Naive thymus-derived CD4-positive, alpha-beta T cell (primary cell): ENCODE results near the gene CEP126. TPM values are rescaled to one million over a fixed set of nuclear protein-coding genes. Genes with fewer than 3 reads are reported as not detected.

ENCODE experiments used
- ATAC-seq: fragments of 150-1000 bp; cut with Tn5 transposase; 2 replicates; pipeline ENCODE4 v1.10.0; 2021; ENCODE audit warnings: mild to moderate bottlenecking, moderate library complexity
- CTCF ChIA-PET: fragments of 350-600 bp; sonication (Branson Sonifier 250); formaldehyde crosslinking; loops from one replicate; lab custom pipeline; 2021; ENCODE audit warnings: antibody characterized with exemption; lab: Charles Lee
- POLR2A ChIA-PET: fragments of 350-600 bp; sonication (Branson Sonifier 250); formaldehyde crosslinking; loops from one replicate; lab custom pipeline; 2021; ENCODE audit warnings: antibody characterized with exemption, inconsistent platforms; lab: Charles Lee
- DNase-seq, 9 donors: peaks; one replicate each; pipeline versions ENCODE4 v3.0.0 to v3.0.0-alpha.2; 2020 to 2022; ENCODE audit warnings: mixed read lengths in 1 of 9
- H3K27ac ChIP-seq: one replicate; pipeline ENCODE4 v1.7.0; 2013; ENCODE audit warnings: mild to moderate bottlenecking, low read depth, low read length, moderate library complexity
- H3K27me3 ChIP-seq, 2 donors: one replicate each; pipeline ENCODE4 v1.7.0; 2013; ENCODE audit warnings: low read length in 2 of 2, mild to moderate bottlenecking in 2 of 2, moderate library complexity in 2 of 2; ENCODE audit not compliant: control insufficient read depth in 2 of 2, insufficient read depth in 2 of 2
- H3K36me3 ChIP-seq, 3 experiments: 1 replicate in 2 of 3; 2 replicates in 1 of 3; pipeline ENCODE4 v1.7.0; 2013; ENCODE audit warnings: low read length in 3 of 3, mild to moderate bottlenecking in 3 of 3, moderate library complexity in 1 of 3; ENCODE audit not compliant: insufficient read depth in 3 of 3, control insufficient read depth in 2 of 3
- H3K4me1 ChIP-seq, 2 donors: one replicate each; pipeline ENCODE4 v1.7.0; 2013; ENCODE audit warnings: low read length in 2 of 2, mild to moderate bottlenecking in 2 of 2, moderate library complexity in 1 of 2; ENCODE audit not compliant: control insufficient read depth in 2 of 2, insufficient read depth in 2 of 2
- H3K4me3 ChIP-seq: 2 replicates; pipeline ENCODE4 v1.7.0; 2013; ENCODE audit warnings: mild to moderate bottlenecking, low read length
- H3K9me3 ChIP-seq, 3 experiments: 1 replicate in 2 of 3; 2 replicates in 1 of 3; pipeline ENCODE4 v1.7.0; 2013; ENCODE audit warnings: low read length in 3 of 3; ENCODE audit not compliant: control insufficient read depth in 2 of 3
- H3K27ac Mint-ChIP-seq, 9 donors: one replicate each; pipeline ENCODE4 v1.8.0; 2020 to 2022; ENCODE audit warnings: mixed read lengths in 9 of 9, mild to moderate bottlenecking in 8 of 9, moderate library complexity in 5 of 9, inconsistent platforms in 2 of 9
- H3K27me3 Mint-ChIP-seq, 5 donors: one replicate each; pipeline ENCODE4 v1.8.0; 2021 to 2022; ENCODE audit warnings: mixed read lengths in 5 of 5, mild to moderate bottlenecking in 1 of 5
- H3K36me3 Mint-ChIP-seq, 5 donors: one replicate each; pipeline ENCODE4 v1.8.0; 2020 to 2022; ENCODE audit warnings: mixed read lengths in 5 of 5, mild to moderate bottlenecking in 3 of 5, inconsistent platforms in 1 of 5
- H3K4me1 Mint-ChIP-seq, 7 donors: one replicate each; pipeline ENCODE4 v1.8.0; 2020 to 2022; ENCODE audit warnings: mixed read lengths in 7 of 7, mild to moderate bottlenecking in 3 of 7, inconsistent platforms in 1 of 7
- H3K4me3 Mint-ChIP-seq, 10 donors: one replicate each; pipeline ENCODE4 v1.8.0; 2020 to 2022; ENCODE audit warnings: mild to moderate bottlenecking in 10 of 10, mixed read lengths in 10 of 10, moderate library complexity in 6 of 10, inconsistent platforms in 2 of 10
- H3K9me3 Mint-ChIP-seq, 11 donors: one replicate each; pipeline ENCODE4 v1.8.0; 2020 to 2022; ENCODE audit warnings: mixed read lengths in 11 of 11, mild to moderate bottlenecking in 4 of 11, inconsistent platforms in 1 of 11, moderate library complexity in 1 of 11
- intact Hi-C, 2 donors: fragments of 100-400 bp; cut with micrococcal nuclease; formaldehyde crosslinking; loops; one replicate each; pipeline ENCODE4 v1.15.1; 2023
- polyA plus RNA-seq, 2 donors: library from polyadenylated mRNA; unstranded; fragments of 300-500 nt; fragmentation: Illumina TruSeq; gene quantifications; one replicate each; pipeline ENCODE4 v1.2.3, GENCODE V29; 2021
- total RNA-seq, 6 experiments: library from RNA in 5 of 6; stranded (reverse) in 5 of 6; gene quantifications; 1 replicate in 5 of 6; 2 replicates in 1 of 6; pipeline ENCODE4 v1.2.3 and lab custom pipeline; 2021 to 2026

CEP126 gene
- total and polyA plus RNA-seq, 7 experiments from 2014 or later: 0.21 to 3.4 (median 1.8) TPM

GRCh38 chr11:101913656-101914055 lies 1.2 kb upstream of the CEP126 start:
- POLR2A ChIA-PET: no interaction called here

DNA sequence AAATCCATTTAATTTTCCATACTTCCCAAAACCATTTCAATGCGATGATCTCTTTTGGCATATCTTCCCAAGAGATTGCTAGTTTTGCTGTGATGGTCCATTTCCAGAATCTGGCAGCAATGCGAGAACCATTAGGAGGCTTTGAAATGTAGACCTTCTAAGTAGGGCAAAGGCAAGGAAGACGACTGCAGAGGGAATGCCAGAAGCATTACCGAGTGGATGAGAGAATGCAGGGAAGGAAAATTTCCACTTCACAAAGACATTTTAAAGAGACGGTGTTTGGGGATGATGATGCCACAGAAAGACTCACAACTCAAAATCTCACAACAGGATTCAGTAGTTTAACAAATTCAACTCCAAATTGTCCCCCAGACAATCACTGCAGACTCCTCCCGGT lies 471 bp upstream of the CEP126 start:
- ATAC-seq: no peak
- ChIA-PET POLR2A (no interaction called here), CTCF (interaction anchor here (0.9 to 1.2 kb wide), 2 partner anchors 53 to 94 kb away, joined by 4 to 5 read pairs; no protein-coding TSS in a partner anchor)
- H3K27ac ChIP-seq: peak overlapping the region; percentile 21
- intact Hi-C loops: loop anchor here (2.0 to 5.0 kb wide), 7 partner anchors 92 to 1194 kb away; partner anchors contain the start of genes YAP1 (in 2 of the 2), BIRC2 (in 1 of the 2), DYNC2H1 (in 1 of the 2) and TMEM123 (in 1 of the 2)
- Mint-ChIP-seq H3K4me1 (peaks cover 18 to 30% (median 26%) of the 10 kb centered on the region in 7 donors), H3K4me3 (peak overlapping the region; percentile 90 to 97 (median 94)), H3K36me3 (no peaks in the 10 kb centered on the region), H3K27ac (peak overlapping the region; percentile 23 to 95 (median 88)), H3K27me3 (peaks cover 0 to 6% (median 0%) of the 10 kb centered on the region in 5 donors), H3K9me3 (no peaks in the 10 kb centered on the region)
- peaks cover 10 to 13% of the 10 kb centered on the region in 2 donors for H3K4me1 ChIP-seq
- peak overlapping the region; percentile 78 for H3K4me3 ChIP-seq
- peak in 1 of 9 donors; percentile 2 for DNase-seq
- H3K27me3 ChIP-seq: no peaks in the 10 kb centered on the region
- H3K9me3 ChIP-seq: no peaks in the 10 kb centered on the region
- H3K36me3 ChIP-seq: no peaks in the 10 kb centered on the region

More at GRCh38 chr11:101913656-101914055, 1.2 kb upstream of the CEP126 start:
- no peak for ATAC-seq
- H3K4me1 ChIP-seq: peaks cover 10 to 13% of the 10 kb centered on the region in 2 donors
- peak overlapping the region in 6 of 10 donors; percentile 50 to 97 (median 94) for H3K4me3 Mint-ChIP-seq
- H3K4me3 ChIP-seq: no peak overlapping the region
- CTCF ChIA-PET: no interaction called here
- no peak for DNase-seq
- intact Hi-C loops: loop anchor here (2.0 to 5.0 kb wide), 7 partner anchors 93 to 1195 kb away; partner anchors contain the start of genes YAP1 (in 2 of the 2), BIRC2 (in 1 of the 2), DYNC2H1 (in 1 of the 2) and TMEM123 (in 1 of the 2)
- H3K36me3 Mint-ChIP-seq: no peaks in the 10 kb centered on the region
- H3K27ac ChIP-seq: no peak overlapping the region
- no peaks in the 10 kb centered on the region for H3K9me3 Mint-ChIP-seq
- H3K27me3 ChIP-seq: no peaks in the 10 kb centered on the region
- peak overlapping the region in 2 of 9 donors; percentile 28 to 81 for H3K27ac Mint-ChIP-seq
- H3K27me3 Mint-ChIP-seq: peaks cover 0 to 11% (median 5%) of the 10 kb centered on the region in 5 donors
- H3K36me3 ChIP-seq: no peaks in the 10 kb centered on the region
- no peaks in the 10 kb centered on the region for H3K9me3 ChIP-seq
- H3K4me1 Mint-ChIP-seq: peaks cover 16 to 30% (median 26%) of the 10 kb centered on the region in 7 donors

- Histone ChIP-seq H3K36me3 (no peaks in the 10 kb centered on the region), H3K27me3 (no peaks in the 10 kb centered on the region), H3K27ac (peak overlapping the region; percentile 68), H3K9me3 (no peaks in the 10 kb centered on the region), H3K4me3 (peak overlapping the region; percentile 78), H3K4me1 (peaks cover 10 to 13% of the 10 kb centered on the region in 2 donors)
- peak in 4 of 9 donors; percentile 1 to 7 (median 4) for DNase-seq
- H3K4me3 Mint-ChIP-seq: peak overlapping the region; percentile 90 to 97 (median 94)
- no peak for ATAC-seq
- intact Hi-C loops: loop anchor here (1.0 to 5.0 kb wide), 8 partner anchors 91 to 1193 kb away; partner anchors contain the start of genes DCUN1D5 (in 2 of the 2), DYNC2H1 (in 2 of the 2), YAP1 (in 2 of the 2) and TMEM123 (in 1 of the 2)
- H3K27ac Mint-ChIP-seq: peak overlapping the region; percentile 79 to 95 (median 89)
- peaks cover 18 to 30% (median 26%) of the 10 kb centered on the region in 7 donors for H3K4me1 Mint-ChIP-seq
- H3K9me3 Mint-ChIP-seq: no peaks in the 10 kb centered on the region
- CTCF ChIA-PET: no interaction called here
- H3K36me3 Mint-ChIP-seq: no peaks in the 10 kb centered on the region
- peaks cover 0 to 6% (median 0%) of the 10 kb centered on the region in 5 donors for H3K27me3 Mint-ChIP-seq
- POLR2A ChIA-PET: no interaction called here
Measured at GRCh38 chr11:101915791-101916291, 1.0 kb downstream of the CEP126 start.

DNA sequence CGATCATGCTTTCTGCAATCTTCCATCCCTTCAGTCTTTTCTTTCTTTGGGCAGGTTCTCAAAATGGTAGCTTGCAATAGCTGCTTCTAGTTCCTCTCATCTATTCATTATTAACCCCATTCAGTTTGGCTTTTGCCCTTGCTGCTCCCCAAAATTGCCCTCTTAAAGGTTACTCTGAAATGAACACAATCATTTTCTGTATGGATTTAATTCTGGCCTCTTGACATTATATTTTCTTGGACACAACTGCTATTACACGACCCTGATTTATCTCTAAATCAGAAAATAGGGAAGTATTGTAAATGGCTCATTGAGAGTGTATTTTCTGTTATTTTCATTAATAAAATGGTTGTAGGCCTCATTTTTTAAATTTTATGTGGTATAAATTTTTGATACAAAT lies 1.6 kb downstream of the CEP126 start, which contains the start of gene ANGPTL5:
ANGPTL5 (minus strand) TSS at position 101 of the 400 bp plus-strand sequence. CDS start 8,613 bp downstream, outside the sequence.
- Histone ChIP-seq H3K27ac (peak within 1 kb of the TSS; percentile 68), H3K4me1 (peaks cover 10 to 13% of the 10 kb centered on the region in 2 donors), H3K4me3 (peak within 1 kb of the TSS; percentile 78), H3K36me3 (no peaks in the 10 kb centered on the region), H3K27me3 (no peaks in the 10 kb centered on the region), H3K9me3 (no peaks in the 10 kb centered on the region)
- ChIA-PET POLR2A (no interaction called here), CTCF (no interaction called here)
- H3K9me3 Mint-ChIP-seq: no peaks in the 10 kb centered on the region
- no peaks in the 10 kb centered on the region for H3K36me3 Mint-ChIP-seq
- peak within 1 kb of the TSS; percentile 90 to 97 (median 94) for H3K4me3 Mint-ChIP-seq
- peaks cover 0 to 6% (median 0%) of the 10 kb centered on the region in 5 donors for H3K27me3 Mint-ChIP-seq
- DNase-seq: no peak
- no peak for ATAC-seq
- intact Hi-C loops: loop anchor here (5.0 kb wide), 2 partner anchors 1176 to 1191 kb away; partner anchors contain the start of genes DCUN1D5 (in 2 of the 2) and DYNC2H1 (in 1 of the 2)
- peaks cover 18 to 30% (median 26%) of the 10 kb centered on the region in 7 donors for H3K4me1 Mint-ChIP-seq
- H3K27ac Mint-ChIP-seq: peak within 1 kb of the TSS; percentile 79 to 95 (median 89)

DNA sequence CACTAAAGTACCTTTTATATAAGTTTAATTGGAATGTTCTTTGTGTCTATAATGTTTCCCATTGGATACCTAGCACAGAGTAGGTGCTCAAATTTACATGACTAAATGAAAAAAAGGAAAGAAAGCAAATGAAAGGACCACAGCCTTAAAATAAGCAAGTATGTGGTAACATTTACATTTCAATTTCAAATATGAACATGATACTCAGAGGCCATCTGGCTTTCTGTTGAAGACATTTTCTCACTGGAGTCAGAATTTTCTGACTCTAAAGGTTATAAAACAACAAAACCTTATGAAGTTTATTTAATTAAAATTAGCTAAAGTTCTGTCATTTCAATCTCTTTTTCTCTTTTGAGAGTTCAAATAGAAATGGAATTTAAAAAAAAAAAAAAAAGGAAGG lies 2.4 kb downstream of the CEP126 start:
- DNase-seq (no peak), ATAC-seq (no peak)
- Histone ChIP-seq H3K9me3 (no peaks in the 10 kb centered on the region), H3K27ac (no peak overlapping the region), H3K36me3 (no peaks in the 10 kb centered on the region), H3K4me3 (no peak overlapping the region), H3K4me1 (peaks cover 10 to 13% of the 10 kb centered on the region in 2 donors), H3K27me3 (no peaks in the 10 kb centered on the region)
- CTCF ChIA-PET: no interaction called here
- Mint-ChIP-seq H3K27ac (peak overlapping the region in 3 of 9 donors; percentile 5 to 9 (median 6)), H3K4me1 (peaks cover 18 to 30% (median 26%) of the 10 kb centered on the region in 7 donors), H3K9me3 (no peaks in the 10 kb centered on the region), H3K27me3 (peaks cover 0 to 2% (median 0%) of the 10 kb centered on the region in 5 donors), H3K36me3 (peaks cover 0 to under 1% (median 0%) of the 10 kb centered on the region in 5 donors), H3K4me3 (no peak overlapping the region)
- POLR2A ChIA-PET: no interaction called here
- intact Hi-C loops: loop anchor here (5.0 kb wide), 2 partner anchors 1175 to 1190 kb away; partner anchors contain the start of genes DCUN1D5 (in 2 of the 2) and DYNC2H1 (in 1 of the 2)

DNA sequence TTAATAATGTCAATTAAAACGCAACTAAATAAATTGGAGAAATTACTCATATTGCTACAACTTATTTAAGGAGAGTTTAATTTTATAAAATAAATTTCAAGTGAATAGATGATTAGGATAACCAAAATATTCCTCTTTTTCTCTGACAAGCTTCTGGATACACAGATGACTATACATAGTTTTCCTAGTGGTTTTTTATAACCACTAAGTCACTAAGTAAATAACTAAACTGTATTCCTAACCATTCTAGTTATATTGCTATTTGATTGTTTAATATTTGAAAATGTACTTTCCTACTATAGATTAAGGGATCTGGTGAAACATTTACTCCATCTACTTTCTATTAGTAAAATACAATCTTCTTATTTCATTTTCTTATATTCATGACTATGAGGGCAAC lies 6.2 kb downstream of the CEP126 start:
- Mint-ChIP-seq H3K4me1 (peaks cover 4 to 12% (median 6%) of the 10 kb centered on the region in 7 donors), H3K27me3 (no peaks in the 10 kb centered on the region), H3K9me3 (no peaks in the 10 kb centered on the region), H3K27ac (no peak overlapping the region), H3K4me3 (no peak overlapping the region), H3K36me3 (peaks cover 0 to 8% (median 4%) of the 10 kb centered on the region in 5 donors)
- Histone ChIP-seq H3K4me3 (no peak overlapping the region), H3K27me3 (no peaks in the 10 kb centered on the region), H3K27ac (no peak overlapping the region), H3K4me1 (no peaks in the 10 kb centered on the region), H3K9me3 (no peaks in the 10 kb centered on the region), H3K36me3 (no peaks in the 10 kb centered on the region)
- intact Hi-C loops: no loop called here
- DNase-seq: no peak
- ChIA-PET POLR2A (no interaction called here), CTCF (no interaction called here)
- ATAC-seq: no peak
